Measurements from ENCODE around the gene PPP2R2D.
"Not testable (repeated sequence)": the region's sequence is repeated elsewhere in the genome, so short reads cannot be mapped to it uniquely, and the experiment has no call there.

PPP2R2D gene

DNA sequence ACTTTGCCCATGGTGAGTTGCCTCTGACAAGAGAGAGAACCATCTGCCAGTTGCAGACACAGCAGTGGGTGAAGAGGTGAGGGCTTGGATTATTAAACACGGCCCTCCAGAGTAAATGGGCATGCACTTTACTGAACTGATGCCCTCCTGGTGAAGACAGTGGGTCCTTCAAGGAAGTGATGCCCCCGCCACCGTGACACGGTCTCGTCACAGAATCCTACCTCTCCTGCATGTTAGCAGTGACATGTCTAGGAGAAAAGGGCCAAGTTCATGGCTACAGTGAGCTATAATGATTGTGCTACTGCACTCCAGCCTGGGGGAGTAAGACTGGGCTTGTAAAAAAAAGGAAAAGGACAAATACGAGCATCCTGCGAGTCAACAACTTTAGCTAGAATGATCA, 78.5 kb downstream of the PPP2R2D start:
- DNase-seq = no peak

DNA sequence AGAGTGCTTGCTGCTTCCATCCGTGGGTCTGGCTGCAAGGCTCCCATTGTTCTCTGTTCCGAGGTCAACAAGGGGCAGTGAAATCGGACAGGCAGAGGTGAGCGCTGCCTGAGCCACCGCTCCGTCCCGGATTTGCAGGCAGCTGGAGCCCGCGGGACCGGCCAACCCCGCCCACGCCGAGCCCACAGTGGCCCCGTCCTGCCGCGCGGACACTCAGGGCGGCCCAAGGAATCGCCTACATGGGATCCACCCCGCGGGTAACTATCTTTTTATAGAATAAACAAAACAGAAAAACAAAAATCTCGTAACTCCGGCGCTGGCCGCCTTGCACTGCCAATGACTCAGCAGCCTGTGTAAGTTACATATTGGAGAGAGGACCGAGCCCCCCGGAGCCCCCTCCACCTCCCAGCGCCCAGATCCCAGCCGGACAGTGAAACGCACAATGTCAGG, 79.0 kb downstream of the PPP2R2D start:
- peak; percentile 43 for DNase-seq

DNA sequence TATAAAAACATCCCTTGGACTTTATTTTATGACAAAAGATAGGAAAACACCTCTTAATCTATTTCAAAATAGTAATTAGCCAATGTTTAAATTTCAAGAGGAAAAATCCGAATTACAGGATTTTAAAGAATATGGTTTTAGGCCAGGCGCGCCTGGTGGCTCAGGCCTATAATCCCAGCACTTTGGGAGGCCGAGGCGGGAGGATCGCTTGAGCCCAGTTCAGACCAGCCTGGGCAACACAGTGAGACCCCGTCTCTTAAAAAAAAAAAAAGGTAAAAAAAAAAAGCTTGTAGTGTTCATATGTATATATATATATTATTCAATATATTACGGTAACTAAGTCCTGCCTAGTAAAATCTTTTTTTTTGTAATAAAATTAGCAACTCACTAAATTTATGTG, 79.5 kb downstream of the PPP2R2D start:
- no peak for DNase-seq

DNA sequence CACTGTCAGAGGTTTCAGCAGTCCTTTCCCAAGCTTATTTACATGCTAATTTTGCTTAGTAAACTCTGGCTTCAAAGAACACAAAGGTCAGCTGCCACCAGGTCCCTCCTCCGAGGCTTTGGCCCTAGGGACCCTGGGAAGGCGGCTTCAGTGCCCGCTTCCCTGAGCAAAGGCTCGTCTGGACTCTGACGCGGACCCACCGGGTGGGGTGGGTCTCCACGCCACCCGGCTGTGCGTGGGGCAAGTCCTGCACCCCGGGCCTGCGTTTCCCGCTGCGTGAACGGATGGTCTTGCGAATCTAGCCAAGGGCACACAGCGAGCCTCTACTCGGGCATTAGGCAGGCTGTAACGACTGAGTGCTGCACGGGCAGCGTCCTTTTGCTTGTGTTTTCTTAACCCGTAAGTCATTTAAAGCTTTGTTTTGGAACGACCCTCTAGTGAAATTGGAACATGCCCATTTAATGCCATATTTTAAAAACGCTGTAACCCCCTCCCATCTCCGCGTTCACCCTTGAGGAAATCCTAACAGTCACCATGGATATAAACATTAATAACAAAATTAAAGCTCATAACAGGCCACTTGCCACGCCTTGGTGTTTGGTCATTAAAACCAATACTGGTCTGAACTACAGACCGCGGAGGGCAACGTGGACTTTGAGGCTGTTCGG, 80.1 kb downstream of the PPP2R2D start:
- peak; percentile 30 for DNase-seq

DNA sequence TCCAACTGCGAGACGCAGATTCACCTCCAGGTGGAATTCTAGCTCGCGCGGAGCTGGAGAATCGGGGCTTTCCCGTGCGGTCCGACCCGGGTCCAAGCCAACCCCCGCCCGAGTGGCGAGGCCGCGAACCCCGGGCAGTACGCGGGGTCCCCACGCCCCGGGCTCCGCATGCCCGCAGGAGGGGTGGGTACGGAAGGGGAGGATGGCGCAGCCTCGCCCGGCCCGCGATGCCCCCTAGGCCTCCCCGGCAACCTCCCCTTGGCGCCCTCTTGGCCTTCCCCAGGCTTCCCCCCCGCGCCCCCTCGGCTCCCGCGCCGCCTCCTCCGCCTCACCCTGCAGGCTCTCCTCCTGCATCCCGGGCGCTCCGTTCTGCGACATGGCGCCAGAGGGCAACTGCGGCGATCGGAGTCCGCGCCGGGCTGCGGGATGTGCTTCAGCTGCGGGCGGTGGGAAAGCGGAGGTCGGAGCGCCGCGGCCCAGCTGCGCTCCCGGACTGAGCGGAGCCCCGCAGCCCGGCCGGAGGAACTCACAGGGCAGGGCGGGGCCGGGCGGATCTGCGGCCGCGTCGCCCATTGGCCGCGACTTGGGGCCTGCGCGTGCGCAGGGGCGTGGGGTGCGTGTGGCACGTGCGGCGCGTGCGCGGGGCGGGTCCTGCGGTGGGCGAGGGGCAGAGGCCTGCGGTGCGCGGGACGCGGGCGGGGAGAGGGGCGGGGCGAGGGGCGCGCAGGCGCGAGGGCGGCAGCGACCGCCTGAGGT, 80.8 kb downstream of the PPP2R2D start, which contains the start of gene BNIP3:
Gene BNIP3 (minus strand): TSS at position 495 of the 756 bp plus-strand sequence. CDS start 117 bp downstream, at position 378.
- peak; percentile 96 for DNase-seq

DNA sequence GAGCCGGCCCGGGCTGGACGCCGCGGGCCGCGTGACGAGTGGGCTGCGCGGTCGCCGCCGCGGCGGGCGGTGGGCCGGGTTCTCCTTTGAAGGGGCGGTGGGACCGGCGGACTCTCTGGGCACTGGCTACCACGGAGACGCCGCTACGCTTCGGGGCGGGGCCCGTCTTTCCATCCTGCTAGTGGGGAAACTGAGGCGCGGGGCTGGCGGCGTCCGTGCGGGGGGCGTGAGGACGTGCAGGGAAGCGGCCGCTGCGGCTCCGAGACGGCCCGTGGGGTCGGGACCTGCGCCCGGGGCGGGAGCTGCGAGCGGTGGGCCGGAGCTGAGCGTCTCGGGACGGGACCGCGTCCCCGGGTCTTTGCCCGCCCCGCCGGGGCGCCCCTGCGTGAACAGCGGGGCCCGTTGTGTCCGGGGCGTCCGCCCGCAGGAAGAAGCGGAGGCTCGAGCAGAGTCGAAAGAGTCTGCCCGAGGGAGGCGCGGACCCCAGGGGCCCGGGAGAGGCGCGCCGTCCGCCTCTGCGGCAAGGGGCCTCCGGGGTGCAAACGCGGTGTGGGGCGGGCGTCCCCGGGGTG, 81.5 kb downstream of the PPP2R2D start:
- no peak for DNase-seq

DNA sequence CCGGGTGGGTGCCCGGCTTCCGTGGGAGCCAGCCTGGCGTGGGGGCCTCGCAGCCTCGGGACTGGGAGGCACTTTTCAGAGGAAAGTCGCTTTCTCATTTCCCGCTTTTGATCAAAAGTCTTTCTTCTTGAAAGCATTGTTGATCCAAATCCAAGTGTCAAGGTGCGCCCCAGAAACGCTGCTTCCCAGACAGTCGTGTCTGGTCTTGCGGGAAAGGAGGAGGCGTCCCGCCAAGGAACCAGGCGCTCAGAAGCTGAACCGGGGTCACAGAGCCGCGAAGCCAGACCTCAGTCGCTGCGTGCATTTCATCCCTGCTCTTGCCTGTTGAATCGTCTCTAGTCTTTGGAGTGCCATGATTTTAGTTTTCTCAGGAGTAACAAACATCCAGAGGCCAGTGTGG, 82.0 kb downstream of the PPP2R2D start:
- no peak for DNase-seq

DNA sequence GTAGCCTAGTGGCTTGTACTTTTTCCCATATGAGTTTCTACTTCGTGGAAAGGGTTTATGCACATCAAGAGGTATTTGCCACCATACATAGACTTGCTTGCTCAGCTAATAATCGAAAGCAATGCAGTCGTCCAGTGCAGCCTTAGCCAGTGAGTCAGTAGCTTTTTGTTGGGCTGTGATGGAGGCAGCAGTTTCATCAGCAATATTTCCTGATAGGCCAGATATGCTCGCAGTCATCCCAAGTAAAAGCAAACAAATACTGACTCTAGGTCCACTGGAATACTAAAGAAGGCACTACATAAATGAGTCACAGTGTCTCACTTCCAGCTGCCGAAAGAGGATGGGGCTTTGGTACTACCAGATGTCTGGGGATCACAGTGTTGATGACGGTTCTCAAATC, 83.0 kb downstream of the PPP2R2D start:
- peak; percentile 95 for DNase-seq

DNA sequence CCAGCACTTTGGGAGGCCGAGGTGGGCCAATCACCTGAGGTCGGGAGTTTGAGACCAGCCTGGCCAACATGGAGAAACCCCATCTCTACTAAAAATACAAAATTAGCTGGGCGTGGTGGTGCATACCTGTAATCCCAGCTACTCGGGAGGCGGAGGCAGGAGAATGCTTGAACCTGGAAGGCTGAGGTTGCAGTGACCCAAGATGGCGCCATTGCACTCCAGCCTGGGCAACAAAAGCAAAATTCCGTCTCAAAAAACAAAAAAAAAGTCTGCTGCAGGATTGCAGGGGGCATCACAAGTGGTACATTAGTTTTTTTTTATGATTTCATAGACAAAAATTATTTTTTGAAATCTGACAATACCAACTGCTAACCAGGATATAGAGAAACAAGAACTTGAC, 86.0 kb downstream of the PPP2R2D start:
- not testable (repeated sequence) for DNase-seq

DNA sequence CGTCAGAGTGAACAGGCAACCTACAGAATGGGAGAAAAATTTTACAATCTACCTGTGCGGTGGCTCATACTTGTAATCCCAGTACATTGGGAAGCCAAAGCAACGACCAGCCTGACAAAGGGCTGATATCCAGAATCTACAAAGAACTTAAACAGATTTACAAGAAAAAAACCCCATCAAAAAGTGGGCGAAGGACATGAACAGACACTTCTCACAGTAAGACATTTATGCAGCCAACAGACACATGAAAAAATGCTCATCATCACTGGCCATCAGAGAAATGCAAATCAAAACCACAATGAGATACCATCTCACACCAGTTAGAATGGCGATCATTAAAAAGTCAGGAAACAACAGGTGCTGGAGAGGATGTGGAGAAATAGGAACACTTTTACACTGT, 86.5 kb downstream of the PPP2R2D start:
- DNase-seq = not testable (repeated sequence)

DNA sequence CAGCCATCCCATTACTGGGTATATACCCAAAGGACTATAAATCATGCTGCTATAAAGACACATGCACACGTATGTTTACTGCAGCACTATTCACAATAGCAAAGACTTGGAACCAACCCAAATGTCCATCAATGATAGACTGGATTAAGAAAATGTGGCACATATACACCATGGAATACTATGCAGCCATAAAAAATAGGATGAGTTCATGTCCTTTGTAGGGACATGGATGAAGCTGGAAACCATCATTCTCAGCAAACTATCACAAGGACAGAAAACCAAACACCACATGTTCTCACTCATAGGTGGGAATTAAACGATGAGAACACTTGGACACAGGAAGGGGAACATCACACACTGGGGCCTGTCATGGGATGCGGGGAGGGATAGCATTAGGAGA, 87.0 kb downstream of the PPP2R2D start:
- DNase-seq = not testable (repeated sequence)

DNA sequence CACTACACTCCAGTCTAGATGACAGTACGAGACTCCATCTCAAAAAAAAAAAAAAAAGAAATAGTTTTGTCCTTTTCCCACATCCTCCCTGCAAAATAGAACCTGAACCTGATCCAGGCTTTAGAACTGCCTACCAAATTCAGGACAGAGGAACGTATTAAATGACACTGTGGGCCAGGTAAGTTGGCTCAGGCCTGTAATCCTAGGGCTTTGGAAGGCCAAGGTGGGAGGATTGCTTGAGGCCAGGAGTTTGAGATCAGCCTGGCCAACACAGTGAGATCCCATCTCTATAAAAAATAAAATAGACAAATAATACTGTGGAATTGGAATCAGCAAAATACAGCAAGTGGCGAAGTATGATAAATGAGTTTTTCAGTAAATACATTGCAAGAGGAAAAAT, 90.9 kb downstream of the PPP2R2D start:
- DNase-seq = no peak

DNA sequence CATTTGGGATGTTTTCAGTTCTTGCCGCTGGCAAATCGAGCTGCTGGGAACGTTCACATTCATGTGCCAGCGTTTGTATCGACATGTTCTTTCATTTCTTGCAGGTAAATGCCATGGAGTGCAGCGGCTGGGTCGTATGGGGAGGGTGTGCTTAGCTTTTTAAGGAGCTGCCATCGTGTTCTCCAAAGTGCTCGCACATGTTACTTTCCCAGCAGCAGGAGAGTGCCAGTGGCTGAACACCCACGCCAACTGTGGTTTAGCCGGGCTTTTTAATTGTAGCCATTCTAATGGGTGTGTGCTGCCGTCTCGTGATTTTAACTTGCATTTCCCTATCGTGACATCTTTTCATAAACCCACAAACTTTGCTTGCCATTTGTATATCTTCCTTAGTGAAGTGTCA, 92.5 kb downstream of the PPP2R2D start:
- no peak for DNase-seq

DNA sequence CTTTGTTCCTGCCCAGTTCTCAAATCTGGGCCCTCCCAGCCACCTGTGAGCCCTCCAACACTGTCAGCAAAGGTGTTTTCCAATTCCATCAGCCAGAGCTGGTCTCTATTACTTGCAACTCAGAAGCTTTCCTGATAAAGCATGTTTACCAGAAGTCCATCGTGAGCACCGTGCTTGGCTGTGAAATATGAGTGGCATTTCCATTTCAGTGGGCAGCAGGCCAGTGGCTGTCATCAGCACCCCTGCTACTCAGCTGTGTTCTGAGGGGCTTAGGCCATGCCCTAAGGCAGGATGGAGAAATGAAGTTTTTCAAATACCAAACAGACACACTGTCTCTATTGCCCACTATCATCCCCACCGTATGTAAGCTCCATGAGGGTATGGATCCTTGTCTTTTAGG, 93.6 kb downstream of the PPP2R2D start:
- DNase-seq = no peak

DNA sequence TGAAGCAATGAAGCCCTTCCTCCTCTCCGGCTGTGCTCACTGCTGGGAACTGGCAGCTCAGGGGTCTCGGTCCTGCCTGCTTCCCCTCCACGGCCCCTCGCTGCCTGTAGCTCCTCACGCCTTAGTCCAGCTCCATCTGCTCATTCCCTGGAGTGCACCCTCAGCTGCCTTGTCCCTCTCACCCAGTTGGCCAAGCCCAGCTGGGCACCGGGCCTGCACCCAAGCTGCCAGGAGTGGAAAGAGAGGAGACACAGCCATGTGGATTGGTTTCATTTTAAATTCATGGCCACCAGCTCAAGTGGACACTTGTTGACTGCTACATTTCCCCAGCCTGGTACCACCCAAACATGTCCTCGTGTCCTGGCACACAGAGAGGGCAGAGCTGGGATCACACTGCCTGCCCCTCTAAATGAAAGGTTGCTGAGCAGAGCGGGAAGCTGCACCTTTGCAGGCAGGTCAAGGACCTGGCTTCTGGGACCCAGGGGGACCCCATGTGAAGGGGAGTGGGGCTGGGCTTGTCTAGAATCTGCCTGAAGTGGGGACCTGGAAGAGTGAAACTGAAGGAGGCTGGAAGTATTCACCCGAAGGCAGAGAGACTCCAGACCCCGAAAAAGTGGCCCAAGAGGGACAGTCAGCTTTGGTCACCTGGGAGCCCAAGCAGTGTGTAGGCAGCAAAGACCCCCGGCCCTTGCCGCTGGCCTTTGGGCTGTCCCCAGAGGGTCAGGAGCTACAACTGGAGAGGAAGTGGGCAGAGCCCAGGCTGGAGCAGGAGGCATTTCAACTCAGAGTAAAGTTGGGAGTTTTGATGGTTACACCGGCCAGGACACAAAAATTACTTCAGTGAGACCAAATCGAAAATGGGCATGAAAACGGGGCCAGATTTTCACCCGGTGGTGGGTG, 95.9 kb downstream of the PPP2R2D start:
- DNase-seq = no peak

DNA sequence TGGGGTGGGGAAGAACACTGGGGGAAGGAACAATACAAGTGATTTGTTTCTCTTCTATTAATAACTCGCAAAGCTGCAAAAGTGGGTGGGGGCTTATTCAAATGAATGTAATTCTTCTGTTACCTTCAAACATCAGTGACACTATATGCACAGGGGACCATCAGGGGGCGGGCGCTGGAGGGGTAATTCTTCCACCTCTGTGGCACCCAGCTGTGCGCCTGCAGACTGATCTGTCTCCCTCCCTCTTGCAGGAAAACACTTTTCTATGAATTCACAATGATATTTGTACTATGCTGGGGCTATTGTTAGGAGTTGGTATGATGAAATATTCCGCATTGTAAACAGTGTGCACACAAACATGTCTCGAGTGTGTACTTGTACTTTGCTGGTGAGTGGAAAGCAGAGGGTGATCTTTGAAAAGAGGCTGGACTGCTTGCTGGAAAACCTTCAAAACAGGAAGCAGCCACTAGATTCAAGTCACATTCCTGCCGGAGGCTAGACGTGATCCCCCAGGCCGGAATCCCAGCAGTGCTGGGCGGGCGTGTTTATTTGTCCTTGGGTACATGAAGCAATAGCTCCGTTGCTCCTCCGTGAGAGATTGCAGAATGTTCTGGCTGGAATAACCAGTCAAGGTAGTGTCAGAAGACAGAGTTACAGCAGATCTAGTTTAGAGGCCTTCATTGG, 96.7 kb downstream of the PPP2R2D start:
- peak; percentile 75 for DNase-seq

DNA sequence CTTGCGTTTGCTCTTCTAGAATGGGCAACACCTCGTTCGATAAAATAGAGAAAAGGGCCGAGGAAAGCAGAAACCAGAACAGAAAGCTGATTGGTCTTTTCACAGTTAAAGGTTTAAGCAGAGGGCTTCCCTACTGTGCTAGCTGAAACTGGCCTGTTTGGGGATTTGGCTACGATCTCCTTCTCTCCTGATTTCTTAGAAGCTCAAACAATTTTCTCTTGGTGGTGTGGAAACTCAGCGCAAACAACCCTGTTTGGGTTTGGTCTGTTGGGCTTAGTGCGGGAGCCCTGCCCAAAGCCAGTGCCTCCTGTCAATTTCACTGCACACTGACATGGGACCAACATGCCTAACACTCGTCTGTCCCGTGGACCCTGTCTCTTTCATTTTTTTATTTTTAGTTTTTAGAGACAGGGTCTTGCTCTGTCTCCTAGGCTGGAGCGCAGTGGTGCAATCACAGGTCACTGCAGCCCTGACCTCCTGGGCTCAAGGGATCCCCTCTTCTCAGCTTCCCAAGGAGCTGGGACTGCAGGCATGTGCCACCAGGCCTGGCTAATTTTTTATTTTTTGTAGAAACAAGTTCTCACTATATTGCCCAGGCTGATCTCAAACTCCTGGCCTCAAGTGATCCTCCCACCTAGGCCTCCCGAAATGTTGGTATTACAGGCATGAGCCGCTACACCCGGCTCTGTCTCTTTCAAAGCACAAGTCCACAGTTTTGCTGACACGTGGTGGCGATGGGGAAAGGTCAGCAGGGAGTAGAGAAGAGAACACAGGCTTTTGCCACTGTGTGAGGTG, 97.4 kb downstream of the PPP2R2D start:
- no peak for DNase-seq

DNA sequence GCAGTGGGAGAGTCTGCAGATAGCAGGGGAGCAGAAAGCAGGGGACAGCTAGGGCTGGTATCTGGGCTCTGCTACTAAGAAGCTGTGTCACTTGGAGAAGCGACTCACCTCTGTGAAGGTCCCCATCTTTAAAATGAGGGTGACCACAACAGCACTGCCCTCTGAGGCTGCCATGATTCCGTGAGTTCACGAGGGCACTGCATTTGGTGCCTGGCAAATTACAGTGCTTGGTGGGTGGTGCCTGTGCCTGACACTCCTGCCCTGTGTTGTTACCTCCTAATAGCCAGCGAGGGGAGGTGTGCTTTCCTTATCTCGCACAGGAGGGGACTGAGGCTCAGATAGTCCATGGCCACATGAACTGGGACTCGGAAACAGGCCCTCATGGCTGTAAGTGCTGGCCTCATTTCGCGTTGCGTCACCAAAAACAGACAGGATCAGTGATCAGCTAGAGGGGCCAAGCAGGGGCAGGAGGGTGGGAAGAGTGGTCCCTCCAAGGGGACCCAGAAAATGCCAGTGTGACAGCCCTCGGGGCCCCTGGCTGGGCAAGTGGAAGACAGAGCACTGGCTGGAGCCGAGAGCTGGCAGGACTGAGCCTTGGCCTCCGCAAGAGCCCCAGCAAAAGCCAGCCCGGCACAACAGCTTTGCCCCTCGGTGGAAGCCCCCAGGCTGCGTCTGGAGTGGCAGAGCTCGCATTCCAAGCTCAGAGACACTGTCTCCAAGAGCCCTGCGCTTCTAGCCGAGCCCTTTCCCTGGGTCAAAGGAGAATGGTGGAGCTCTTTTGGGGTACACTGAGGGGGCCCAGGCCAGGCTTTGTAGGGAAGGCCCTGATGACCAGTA, 98.3 kb downstream of the PPP2R2D start:
- no peak for DNase-seq

DNA sequence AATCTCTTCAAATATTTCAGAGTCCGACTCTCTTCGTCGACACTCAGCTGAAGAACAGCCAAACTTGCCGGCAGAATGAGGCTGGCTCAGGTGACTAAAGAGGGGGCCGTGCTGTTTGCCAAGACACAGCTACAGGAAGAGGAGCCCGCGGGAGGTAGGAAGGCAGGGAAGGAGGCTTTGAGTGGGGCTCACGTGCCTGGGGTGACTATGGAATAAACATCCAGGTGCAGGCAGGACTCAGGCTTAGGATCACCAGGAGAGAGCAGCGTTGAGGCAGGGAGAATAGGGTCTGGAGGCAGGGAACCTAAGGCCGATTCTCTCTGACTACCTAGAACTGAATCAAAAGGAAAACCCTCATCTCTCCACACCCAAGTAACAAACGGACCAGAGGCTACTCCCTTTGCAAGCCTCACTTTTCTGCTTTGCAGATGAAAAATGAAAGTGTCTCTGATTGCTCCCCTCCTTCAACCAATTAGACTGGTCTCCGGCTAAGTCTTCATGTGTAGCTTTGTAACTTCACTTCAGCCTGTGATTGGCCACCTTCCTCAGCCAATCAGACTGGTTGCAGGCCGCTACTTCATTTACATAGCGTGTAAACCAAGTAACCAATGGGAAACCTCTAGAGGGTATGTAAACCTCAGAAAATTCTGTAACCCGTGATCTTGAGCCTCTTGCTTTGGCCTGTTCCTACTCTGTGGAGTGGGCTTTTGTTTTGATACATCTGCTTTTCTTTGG, 100.6 kb downstream of the PPP2R2D start:
- DNase-seq = no peak

DNA sequence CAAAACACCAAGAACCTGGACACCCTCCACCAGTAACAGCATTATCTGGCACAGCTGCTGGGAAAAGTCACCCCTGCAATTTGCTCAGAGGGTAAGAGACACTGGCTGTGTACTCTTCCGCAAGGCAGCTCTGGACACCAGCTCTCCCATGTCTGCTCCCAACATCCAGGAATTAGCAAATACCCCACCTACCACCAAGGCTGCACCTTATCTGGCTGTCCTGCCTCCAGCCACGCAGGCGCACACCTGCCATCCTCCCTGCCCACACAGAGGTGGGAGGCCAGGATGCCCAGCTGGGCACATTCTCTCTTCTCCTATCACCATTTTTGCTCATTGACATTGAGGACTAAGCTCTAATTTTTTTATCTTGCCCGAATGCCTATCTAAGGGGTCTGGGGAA, 101.2 kb downstream of the PPP2R2D start:
- no peak for DNase-seq

Data from EL (cell line).